Panc1 (cell line): Measurements from ENCODE around the gene VASP. TPM values are rescaled to one million over a fixed set of nuclear protein-coding genes. Genes with fewer than 3 reads are reported as not detected.

Experiments used
- ATAC-seq: fragments of 200-7000 bp; cut with Tn5 transposase; 2 replicates; pipeline ENCODE4 v1.9.1; 2020; ENCODE audit warnings: mild to moderate bottlenecking, moderate library complexity
- BruUV-seq: library from RNA; stranded (reverse); fragments of 400-500 nt; replicated peaks from 2 replicates; lab custom pipeline; 2021; lab: Mats Ljungman, UMichigan
- CTCF ChIA-PET: fragments of 300-600 bp; sonication (Branson Sonifier 250); formaldehyde crosslinking; loops from one replicate; lab custom pipeline; 2022; ENCODE audit warnings: antibody characterized with exemption; lab: Charles Lee
- POLR2A ChIA-PET: fragments of 300-600 bp; sonication (Branson Sonifier 250); formaldehyde crosslinking; loops from one replicate; lab custom pipeline; 2022; ENCODE audit warnings: antibody characterized with exemption; lab: Charles Lee
- DNase-seq: peaks from one replicate; pipeline ENCODE4 v3.0.0-alpha.2; 2010; ENCODE audit warnings: low read depth, low spot score
- H3K27ac ChIP-seq: 2 replicates; pipeline ENCODE4 v1.5.1; 2011; ENCODE audit warnings: mild to moderate bottlenecking, low read length, inconsistent platforms
- H3K27me3 ChIP-seq: fragments of 200-500 bp; sonication (Bioruptor generic); 2 replicates; pipeline ENCODE4 v1.6.0; 2014; ENCODE audit warnings: low read length, inconsistent platforms; ENCODE audit not compliant: control insufficient read depth, insufficient read depth
- H3K36me3 ChIP-seq: fragments of 200-500 bp; sonication (Bioruptor generic); 2 replicates; pipeline ENCODE4 v1.5.1; 2014; ENCODE audit warnings: inconsistent platforms, mild to moderate bottlenecking, low read length, moderate library complexity; ENCODE audit not compliant: control insufficient read depth, insufficient read depth
- H3K4me1 ChIP-seq: 2 replicates; pipeline ENCODE4 v1.5.1; 2011; ENCODE audit warnings: inconsistent platforms, mild to moderate bottlenecking, low read length, moderate library complexity; ENCODE audit not compliant: control insufficient read depth, insufficient read depth
- H3K4me3 ChIP-seq, 2 experiments: 2 replicates each; pipeline ENCODE4 v1.5.1; 2011 to 2012; ENCODE audit warnings: low read depth in 2 of 2, low read length in 2 of 2, mild to moderate bottlenecking in 2 of 2, inconsistent platforms in 1 of 2, moderate library complexity in 1 of 2
- H3K9me3 ChIP-seq: fragments of 200-500 bp; sonication (Bioruptor generic); 2 replicates; pipeline ENCODE4 v1.5.1; 2014; ENCODE audit warnings: low read depth, mild to moderate bottlenecking, inconsistent platforms, low read length, moderate library complexity; ENCODE audit not compliant: control insufficient read depth, insufficient read depth
- CTCF ChIP-seq: fragments of 450-650 bp; IDR thresholded peaks from 2 replicates; pipeline ENCODE4 v1.5.1; 2017; ENCODE audit warnings: mild to moderate bottlenecking
- POLR2AphosphoS5 ChIP-seq: IDR thresholded peaks from 2 replicates; pipeline ENCODE4 v1.6.1; 2012; ENCODE audit warnings: mild to moderate bottlenecking, low read depth, low read length, moderate library complexity
- REST ChIP-seq, 2 experiments: IDR thresholded peaks; 2 replicates each; pipeline ENCODE4 v1.6.1; 2011 to 2012; ENCODE audit warnings: low read depth in 2 of 2, control low read depth in 1 of 2, low read length in 1 of 2, mild to moderate bottlenecking in 1 of 2, moderate library complexity in 1 of 2; ENCODE audit not compliant: insufficient read depth in 1 of 2
- SIN3A ChIP-seq: IDR thresholded peaks from 2 replicates; pipeline ENCODE4 v1.6.1; 2012; ENCODE audit warnings: low read depth, mild to moderate bottlenecking, low read length, moderate library complexity, borderline replicate concordance; ENCODE audit not compliant: insufficient read depth
- TCF7L2 ChIP-seq: IDR thresholded peaks from 2 replicates; pipeline ENCODE4 v1.6.1; 2011; ENCODE audit warnings: mild to moderate bottlenecking, low read depth, low read length, inconsistent platforms
- in situ Hi-C: cut with HindIII; loops from 2 replicates; pipeline ENCODE4 v1.10.0; 2016; ENCODE audit warnings: low sequenced_read_pairs, low pct_unique_long_range_greater_than_20kb
- intact Hi-C: fragments of 100-400 bp; cut with micrococcal nuclease; formaldehyde crosslinking; loops from one replicate; pipeline ENCODE4 v1.10.0; 2022; ENCODE audit not compliant: unreplicated experiment
- total RNA-seq: library from RNA; stranded (reverse); gene quantifications from one replicate; pipeline ENCODE4 v1.2.1, GENCODE V29; 2021; ENCODE audit not compliant: unreplicated experiment

Gene VASP
- total RNA-seq, 1 experiment from 2014 or later = 101 TPM

GRCh38 chr19:45469945-45470761 lies 37.1 kb upstream of the VASP start:
- ATAC-seq (peak; percentile 9; the same call in 1 of the 2 replicates), DNase-seq (no peak)
- intact Hi-C loops (no loop called here), in situ Hi-C loops (no loop called here)
- Histone ChIP-seq H3K27me3 (no peaks in the 10 kb centered on the region), H3K4me1 (peaks cover 7% of the 10 kb centered on the region; the same call in 1 of the 2 replicates), H3K4me3 (peak overlapping the region; percentile 75 to 84), H3K9me3 (no peaks in the 10 kb centered on the region), H3K36me3 (no peaks in the 10 kb centered on the region; the same call in 1 of the 2 replicates), H3K27ac (no peak overlapping the region)
- TF ChIP-seq TCF7L2 (no peak), REST (IDR thresholded peaks at IDR 0.05; ENCODE audit: insufficient read depth in 1 of 2, low read depth in 2 of 2, low read length in 1 of 2) (no peak), POLR2AphosphoS5 (no peak), SIN3A (no peak), CTCF (no peak)
- POLR2A ChIA-PET = interaction anchor here (0.6 kb wide), 2 partner anchors 16 to 31 kb away, joined by 3 read pairs; no protein-coding TSS in a partner anchor
- no TSS peak for BruUV-seq
- CTCF ChIA-PET = no interaction called here

GRCh38 chr19:45470762-45471081 lies 36.6 kb upstream of the VASP start:
- intact Hi-C loops = no loop called here
- TF ChIP-seq SIN3A (no peak), POLR2AphosphoS5 (no peak), CTCF (no peak), TCF7L2 (no peak), REST (IDR thresholded peaks at IDR 0.05; ENCODE audit: insufficient read depth in 1 of 2, low read depth in 2 of 2, low read length in 1 of 2) (no peak)
- H3K36me3 ChIP-seq = no peaks in the 10 kb centered on the region; the same call in 1 of the 2 replicates
- H3K4me1 ChIP-seq = peaks cover 7% of the 10 kb centered on the region; the same call in 1 of the 2 replicates
- peak overlapping the region in 1 of 2 experiments; percentile 75; a peak in 2 of 4 replicates for H3K4me3 ChIP-seq
- ATAC-seq (no peak), DNase-seq (no peak)
- H3K9me3 ChIP-seq = no peaks in the 10 kb centered on the region
- in situ Hi-C loops = no loop called here
- H3K27ac ChIP-seq = no peak overlapping the region
- CTCF ChIA-PET = no interaction called here
- no TSS peak for BruUV-seq
- POLR2A ChIA-PET = interaction anchor here (0.6 kb wide), 2 partner anchors 16 to 32 kb away, joined by 3 read pairs; no protein-coding TSS in a partner anchor
- H3K27me3 ChIP-seq = no peaks in the 10 kb centered on the region
